GM10248 (cell line): ENCODE data around the gene KCTD3.

Experiments
- CTCF ChIA-PET: fragments of 300-600 bp; sonication (Branson Sonifier 250); formaldehyde crosslinking; extraction: SDS; loops from one replicate; lab custom pipeline; 2021; ENCODE audit warnings: antibody characterized with exemption; lab: Yijun Ruan, JAX
- POLR2A ChIA-PET: fragments of 350-650 bp; sonication (Branson Sonifier 250); formaldehyde crosslinking; extraction: SDS; loops from one replicate; lab custom pipeline; 2020; ENCODE audit warnings: antibody characterized with exemption; lab: Yijun Ruan, JAX
- DNase-seq: peaks from one replicate; pipeline ENCODE4 v3.0.0; 2012; ENCODE audit errors: extremely low spot score
- TF ChIP-seq, protein P1 (sequence below): IDR thresholded peaks from 2 replicates; pipeline ENCODE4 v1.5.1; 2012; ENCODE audit warnings: mild to moderate bottlenecking, low read depth; ENCODE audit errors: extremely low read depth, missing control alignments, control extremely low read depth

KCTD3 gene

DNA sequence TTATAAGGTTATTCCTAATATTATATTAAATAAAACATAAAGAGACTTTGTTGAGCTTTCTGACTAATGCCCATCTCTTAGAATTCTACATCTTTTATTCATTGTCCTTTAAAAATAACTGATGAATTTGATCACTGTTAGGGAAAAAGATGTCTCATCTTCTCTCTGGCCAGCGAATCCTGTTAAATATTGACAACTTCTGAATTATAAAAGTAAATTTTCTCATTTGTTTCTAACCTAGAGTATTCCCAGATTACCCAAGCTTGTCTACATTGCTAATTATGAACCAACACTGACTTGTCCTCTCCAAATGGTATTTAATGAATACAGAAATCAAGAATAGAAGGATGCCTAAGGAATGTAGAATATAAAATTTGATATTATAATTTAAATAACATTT, 24.8 kb upstream of the KCTD3 start:
- ChIA-PET CTCF (interaction anchor here (2.0 to 2.2 kb wide), 2 partner anchors 10 to 13 kb away, joined by 6 to 7 read pairs; no protein-coding TSS in a partner anchor), POLR2A (no interaction called here)
- DNase-seq: no peak
- TF ChIP-seq, protein P1, sequence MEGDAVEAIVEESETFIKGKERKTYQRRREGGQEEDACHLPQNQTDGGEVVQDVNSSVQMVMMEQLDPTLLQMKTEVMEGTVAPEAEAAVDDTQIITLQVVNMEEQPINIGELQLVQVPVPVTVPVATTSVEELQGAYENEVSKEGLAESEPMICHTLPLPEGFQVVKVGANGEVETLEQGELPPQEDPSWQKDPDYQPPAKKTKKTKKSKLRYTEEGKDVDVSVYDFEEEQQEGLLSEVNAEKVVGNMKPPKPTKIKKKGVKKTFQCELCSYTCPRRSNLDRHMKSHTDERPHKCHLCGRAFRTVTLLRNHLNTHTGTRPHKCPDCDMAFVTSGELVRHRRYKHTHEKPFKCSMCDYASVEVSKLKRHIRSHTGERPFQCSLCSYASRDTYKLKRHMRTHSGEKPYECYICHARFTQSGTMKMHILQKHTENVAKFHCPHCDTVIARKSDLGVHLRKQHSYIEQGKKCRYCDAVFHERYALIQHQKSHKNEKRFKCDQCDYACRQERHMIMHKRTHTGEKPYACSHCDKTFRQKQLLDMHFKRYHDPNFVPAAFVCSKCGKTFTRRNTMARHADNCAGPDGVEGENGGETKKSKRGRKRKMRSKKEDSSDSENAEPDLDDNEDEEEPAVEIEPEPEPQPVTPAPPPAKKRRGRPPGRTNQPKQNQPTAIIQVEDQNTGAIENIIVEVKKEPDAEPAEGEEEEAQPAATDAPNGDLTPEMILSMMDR: no peak

GRCh38 chr1:215543191-215543606, 23.9 kb upstream of the KCTD3 start:
- CTCF ChIA-PET: no interaction called here
- POLR2A ChIA-PET: no interaction called here
- TF ChIP-seq, protein P1: no peak
- DNase-seq: no peak

DNA sequence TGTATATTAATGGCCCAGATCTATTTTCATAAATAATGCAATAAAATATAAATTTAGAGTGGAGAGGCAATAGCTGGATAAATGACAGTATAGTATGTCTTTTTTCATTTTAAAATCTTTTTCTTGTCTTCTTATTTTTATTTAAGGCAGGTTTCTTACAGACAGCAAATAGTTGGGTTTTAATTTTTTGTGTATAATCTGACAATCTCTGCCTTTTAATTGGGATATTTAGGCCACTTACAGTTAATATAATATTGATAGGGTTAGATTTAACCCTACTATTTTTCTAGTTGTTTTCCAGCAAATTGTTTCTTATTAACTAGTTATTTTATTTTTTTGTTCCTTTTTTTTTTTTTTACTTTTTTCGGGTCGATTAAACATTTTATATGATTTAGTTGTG, 23.3 kb upstream of the KCTD3 start:
- TF ChIP-seq, protein P1: no peak
- ChIA-PET POLR2A (no interaction called here), CTCF (no interaction called here)
- no peak for DNase-seq

DNA sequence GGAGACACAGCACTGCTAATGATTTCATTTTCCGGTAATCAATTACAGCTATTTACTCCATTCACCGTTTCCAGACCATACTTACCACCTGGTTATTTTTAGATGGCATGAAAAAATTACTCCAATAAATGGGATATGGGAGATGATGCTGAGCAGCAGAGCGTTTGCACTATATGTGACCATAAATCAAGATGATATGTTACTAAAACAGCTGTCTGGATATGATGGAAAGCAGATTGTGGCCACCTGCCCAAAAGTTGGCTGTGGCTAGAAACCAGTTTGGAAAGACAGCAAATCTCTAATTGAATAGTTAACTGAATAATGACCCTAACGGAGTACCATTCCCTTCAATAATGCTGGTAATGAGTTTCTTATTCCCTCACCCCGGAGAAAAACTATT, 22.5 kb upstream of the KCTD3 start:
- no peak for DNase-seq
- TF ChIP-seq, protein P1: no peak
- CTCF ChIA-PET: no interaction called here
- POLR2A ChIA-PET: no interaction called here

DNA sequence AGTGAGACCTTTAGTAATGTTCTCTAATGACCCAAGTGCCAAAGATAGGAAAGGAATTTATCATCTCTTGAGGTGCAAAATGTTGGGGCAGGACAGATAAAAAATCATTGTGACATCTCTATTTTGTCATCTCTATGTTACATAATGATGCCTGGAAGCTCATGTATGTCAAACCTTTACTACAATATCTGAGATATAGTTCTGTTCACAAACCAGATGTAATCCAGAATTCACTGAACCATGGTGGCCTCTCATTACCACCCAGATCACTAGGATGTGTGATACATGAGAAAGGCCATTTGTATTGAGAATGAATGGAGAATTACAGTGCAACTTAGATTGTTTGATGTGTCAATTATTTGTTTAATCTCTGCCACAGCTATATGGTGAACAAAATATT, 22.0 kb upstream of the KCTD3 start:
- ChIA-PET CTCF (no interaction called here), POLR2A (no interaction called here)
- DNase-seq: no peak
- TF ChIP-seq, protein P1: no peak

GRCh38 chr1:215547011-215547410, 20.1 kb upstream of the KCTD3 start:
- CTCF ChIA-PET: interaction anchor here (1.0 to 1.1 kb wide), 2 partner anchors 8 to 11 kb away, joined by 3 read pairs; no protein-coding TSS in a partner anchor
- POLR2A ChIA-PET: no interaction called here
- TF ChIP-seq, protein P1: no peak
- DNase-seq: no peak
